Osteoblast (primary cell): ENCODE measurements around the gene ZNRD2. TPM values are rescaled to one million over a fixed set of nuclear protein-coding genes. Genes with fewer than 3 reads are reported as not detected.

Experiments
- DNase-seq: peaks from one replicate; pipeline ENCODE4 v3.0.0; 2011; ENCODE audit warnings: low spot score, mixed read lengths; ENCODE audit not compliant: insufficient read length; ENCODE audit errors: missing footprints
- H2AFZ ChIP-seq: 2 replicates; pipeline ENCODE4 v1.6.0; 2011; ENCODE audit warnings: mild to moderate bottlenecking, low read length
- H3K27ac ChIP-seq: 2 replicates; pipeline ENCODE4 v1.5.1; 2011; ENCODE audit warnings: mild to moderate bottlenecking, low read depth, low read length, moderate library complexity
- H3K27me3 ChIP-seq: 2 replicates; pipeline ENCODE4 v1.6.0; 2012; ENCODE audit warnings: mild to moderate bottlenecking, control low read depth, inconsistent platforms, low read length, moderate library complexity; ENCODE audit not compliant: insufficient read depth
- H3K36me3 ChIP-seq: 2 replicates; pipeline ENCODE4 v1.5.1; 2011; ENCODE audit warnings: mild to moderate bottlenecking, low read length, control low read depth, moderate library complexity; ENCODE audit not compliant: insufficient read depth
- H3K4me1 ChIP-seq: 2 replicates; pipeline ENCODE4 v1.5.1; 2011; ENCODE audit warnings: mild to moderate bottlenecking, low read length, control low read depth, moderate library complexity; ENCODE audit not compliant: insufficient read depth
- H3K4me2 ChIP-seq: 2 replicates; pipeline ENCODE4 v1.6.0; 2011; ENCODE audit warnings: mild to moderate bottlenecking, low read length; ENCODE audit not compliant: insufficient read depth
- H3K4me3 ChIP-seq: fragments of 200-600 bp; sonication (generic); 3 replicates; pipeline ENCODE4 v1.5.1; 2012; ENCODE audit warnings: mild to moderate bottlenecking, low read length, inconsistent platforms; ENCODE audit not compliant: insufficient read depth
- H3K79me2 ChIP-seq: 2 replicates; pipeline ENCODE4 v1.6.0; 2012; ENCODE audit warnings: mild to moderate bottlenecking, low read length, control low read depth, inconsistent platforms; ENCODE audit not compliant: insufficient read depth
- H3K9me3 ChIP-seq: 2 replicates; pipeline ENCODE4 v1.5.1; 2011; ENCODE audit warnings: low read depth, low read length, control low read depth
- H4K20me1 ChIP-seq: 2 replicates; pipeline ENCODE4 v1.6.0; 2012; ENCODE audit warnings: mild to moderate bottlenecking, low read length, control low read depth; ENCODE audit not compliant: insufficient read depth
- CTCF ChIP-seq: IDR thresholded peaks from 2 replicates; pipeline ENCODE4 v1.5.1; 2011; ENCODE audit warnings: mild to moderate bottlenecking, low read depth, low read length, moderate library complexity; ENCODE audit errors: extremely low read depth
- total RNA-seq: library from RNA; depleted of rRNA; stranded (reverse); fragments of >200 nt; gene quantifications from 2 replicates; pipeline ENCODE4 v1.2.3, GENCODE V29; 2012

The ZNRD2 gene
- total RNA-seq, 1 donor = 42.3 TPM

GRCh38 chr11:65573391-65574079 is 3.3 kb downstream of the ZNRD2 start:
- Histone ChIP-seq H3K36me3 (peaks cover 7% of the 10 kb centered on the region), H3K9me3 (no peaks in the 10 kb centered on the region), H4K20me1 (peaks cover 27% of the 10 kb centered on the region), H3K4me1 (peaks cover 67% of the 10 kb centered on the region), H3K79me2 (peaks cover 68% of the 10 kb centered on the region), H2AFZ (no peak overlapping the region), H3K4me2 (peak overlapping the region; percentile 95), H3K4me3 (peak overlapping the region; percentile 98), H3K27ac (peak overlapping the region; percentile 37), H3K27me3 (no peaks in the 10 kb centered on the region)
- peak; percentile 95 for DNase-seq
- no peak for TF ChIP-seq CTCF

- H2AFZ ChIP-seq = no peak overlapping the region
- H3K4me1 ChIP-seq = peaks cover 60% of the 10 kb centered on the region
- no peaks in the 10 kb centered on the region for H3K27me3 ChIP-seq
- peak; percentile 100 for DNase-seq
- peaks cover 27% of the 10 kb centered on the region for H4K20me1 ChIP-seq
- H3K4me2 ChIP-seq = peak overlapping the region; percentile 95
- peak; percentile 62 for TF ChIP-seq CTCF
- peak overlapping the region; percentile 9 for H3K27ac ChIP-seq
- peaks cover 68% of the 10 kb centered on the region for H3K79me2 ChIP-seq
- no peaks in the 10 kb centered on the region for H3K9me3 ChIP-seq
- peak overlapping the region; percentile 98 for H3K4me3 ChIP-seq
- peaks cover 9% of the 10 kb centered on the region for H3K36me3 ChIP-seq
Measured at GRCh38 chr11:65574109-65574810, 4.0 kb downstream of the ZNRD2 start.

GRCh38 chr11:65574811-65575567 is 4.7 kb downstream of the ZNRD2 start:
- no peaks in the 10 kb centered on the region for H3K9me3 ChIP-seq
- H4K20me1 ChIP-seq = peaks cover 29% of the 10 kb centered on the region
- H3K4me3 ChIP-seq = peak overlapping the region; percentile 77
- peak overlapping the region; percentile 82 for H3K4me2 ChIP-seq
- DNase-seq = peak; percentile 95
- H3K27me3 ChIP-seq = no peaks in the 10 kb centered on the region
- H3K27ac ChIP-seq = peak overlapping the region; percentile 9
- peaks cover 16% of the 10 kb centered on the region for H3K36me3 ChIP-seq
- H2AFZ ChIP-seq = no peak overlapping the region
- no peak for TF ChIP-seq CTCF
- peaks cover 55% of the 10 kb centered on the region for H3K4me1 ChIP-seq
- H3K79me2 ChIP-seq = peaks cover 65% of the 10 kb centered on the region
